ENCODE data around the gene CASKIN2. TPM values are rescaled to one million over a fixed set of nuclear protein-coding genes. Genes with fewer than 3 reads are reported as not detected.

The CASKIN2 gene
- polyA plus RNA-seq, 3 donors, result 0.33 TPM; not detected in 2

GRCh38 chr17:75465039-75465438 lies 50.3 kb downstream of the CASKIN2 start:
- Mint-ChIP-seq H3K4me1 (peaks cover 15% of the 10 kb centered on the region), H3K4me3 (no peak overlapping the region), H3K27me3 (ENCODE audit: low read depth in 3 of 3) (no peaks in the 10 kb centered on the region), H3K9me3 (peaks cover 0 to 2% (median 0%) of the 10 kb centered on the region in 7 donors), H3K27ac (no peak overlapping the region), H3K36me3 (peaks cover 6 to 17% of the 10 kb centered on the region in 2 donors)
- Histone ChIP-seq H3K27ac (ENCODE audit: low read depth in 1 of 2, low read length in 2 of 2) (no peak overlapping the region), H2AFZ (ENCODE audit: insufficient read depth, low read depth, low read length, poor library complexity, severe bottlenecking) (no peak overlapping the region), H3K4me3 (replicated peaks in 1 of 3; ENCODE audit: low read depth in 2 of 3, low read length in 3 of 3) (no peak overlapping the region), H3K79me2 (ENCODE audit: insufficient read depth, low read length) (peaks cover 44% of the 10 kb centered on the region), H3K9me3 (replicated peaks in 1 of 2; ENCODE audit: control insufficient read depth in 1 of 2, insufficient read depth in 1 of 2, low read length in 2 of 2) (no peaks in the 10 kb centered on the region), H3K27me3 (ENCODE audit: control insufficient read depth in 2 of 2, insufficient read depth in 2 of 2, low read length in 2 of 2) (no peaks in the 10 kb centered on the region), H4K20me1 (ENCODE audit: insufficient read depth, low read length) (peaks cover 4% of the 10 kb centered on the region), H3K4me1 (ENCODE audit: control insufficient read depth in 1 of 2, insufficient read depth in 2 of 2, low read length in 2 of 2) (peaks cover 7 to 8% of the 10 kb centered on the region in 2 donors), H3K4me2 (replicated peaks; ENCODE audit: extremely low read depth, low read length, poor library complexity, severe bottlenecking) (no peak overlapping the region), H3K9ac (ENCODE audit: insufficient read depth, low read length, poor library complexity, severe bottlenecking) (no peak overlapping the region), H3K36me3 (replicated peaks in 1 of 2; ENCODE audit: control insufficient read depth in 1 of 2, insufficient read depth in 2 of 2, low read length in 2 of 2) (peaks cover 0 to 7% of the 10 kb centered on the region in 2 donors)
- no CpG with 5 or more reads among the region's 6 CpGs for WGBS (ENCODE audit: insufficient coverage)
- intact Hi-C loops (cut with micrococcal nuclease), result no loop called here
- no peak for DNase-seq
- TF ChIP-seq CTCF (IDR thresholded peaks at IDR 0.05), result no peak

GRCh38 chr17:75463603-75464002 lies 51.7 kb downstream of the CASKIN2 start:
- Histone ChIP-seq H3K4me3 (replicated peaks in 1 of 3; ENCODE audit: low read depth in 2 of 3, low read length in 3 of 3) (no peak overlapping the region), H4K20me1 (ENCODE audit: insufficient read depth, low read length) (peaks cover 4% of the 10 kb centered on the region), H3K36me3 (replicated peaks in 1 of 2; ENCODE audit: control insufficient read depth in 1 of 2, insufficient read depth in 2 of 2, low read length in 2 of 2) (no peaks in the 10 kb centered on the region), H3K4me1 (ENCODE audit: control insufficient read depth in 1 of 2, insufficient read depth in 2 of 2, low read length in 2 of 2) (peaks cover 17 to 20% of the 10 kb centered on the region in 2 donors), H3K9me3 (replicated peaks in 1 of 2; ENCODE audit: control insufficient read depth in 1 of 2, insufficient read depth in 1 of 2, low read length in 2 of 2) (no peaks in the 10 kb centered on the region), H3K27ac (ENCODE audit: low read depth in 1 of 2, low read length in 2 of 2) (no peak overlapping the region), H3K79me2 (ENCODE audit: insufficient read depth, low read length) (peaks cover 42% of the 10 kb centered on the region), H3K27me3 (ENCODE audit: control insufficient read depth in 2 of 2, insufficient read depth in 2 of 2, low read length in 2 of 2) (no peaks in the 10 kb centered on the region), H2AFZ (ENCODE audit: insufficient read depth, low read depth, low read length, poor library complexity, severe bottlenecking) (no peak overlapping the region), H3K9ac (ENCODE audit: insufficient read depth, low read length, poor library complexity, severe bottlenecking) (no peak overlapping the region), H3K4me2 (replicated peaks; ENCODE audit: extremely low read depth, low read length, poor library complexity, severe bottlenecking) (no peak overlapping the region)
- Mint-ChIP-seq H3K4me3 (no peak overlapping the region), H3K4me1 (peaks cover 26% of the 10 kb centered on the region), H3K27ac (no peak overlapping the region), H3K27me3 (ENCODE audit: low read depth in 3 of 3) (no peaks in the 10 kb centered on the region), H3K36me3 (peaks cover 4 to 14% of the 10 kb centered on the region in 2 donors), H3K9me3 (peaks cover 0 to 2% (median 0%) of the 10 kb centered on the region in 7 donors)
- no peak for DNase-seq
- intact Hi-C loops (cut with micrococcal nuclease), result no loop called here
- WGBS (ENCODE audit: insufficient coverage), result no CpG with 5 or more reads among the region's 2 CpGs
- no peak for TF ChIP-seq CTCF (IDR thresholded peaks at IDR 0.05)

Measured in CD14-positive monocyte (primary cell).